WTC11 (cell line): ENCODE data around the gene CEP44. TPM values are rescaled to one million over a fixed set of nuclear protein-coding genes. Genes with fewer than 3 reads are reported as not detected.

Source experiments
- ATAC-seq: fragments of 200-7000 bp; cut with Tn5 transposase; 2 replicates; pipeline ENCODE4 v1.10.0; 2021; ENCODE audit warnings: mild to moderate bottlenecking, moderate library complexity
- CTCF ChIA-PET: fragments of 300-600 bp; sonication (Branson Sonifier 250); formaldehyde crosslinking; loops from one replicate; lab custom pipeline; 2021; ENCODE audit warnings: antibody characterized with exemption; lab: Charles Lee
- POLR2A ChIA-PET: fragments of 350-600 bp; sonication (Branson Sonifier 250); formaldehyde crosslinking; loops from one replicate; lab custom pipeline; 2021; ENCODE audit warnings: antibody characterized with exemption; lab: Charles Lee
- DNase-seq: peaks from one replicate; pipeline ENCODE4 v3.0.0; 2021; ENCODE audit warnings: low spot score
- H3K27ac Mint-ChIP-seq: 2 replicates; pipeline ENCODE4 v1.8.0; 2021; ENCODE audit warnings: mixed read lengths
- H3K27me3 Mint-ChIP-seq: 2 replicates; pipeline ENCODE4 v1.8.0; 2021; ENCODE audit warnings: low read depth, mild to moderate bottlenecking, moderate library complexity, mixed read lengths
- H3K36me3 Mint-ChIP-seq: 2 replicates; pipeline ENCODE4 v1.8.0; 2021; ENCODE audit warnings: mixed read lengths
- H3K4me1 Mint-ChIP-seq: 2 replicates; pipeline ENCODE4 v1.8.0; 2022; ENCODE audit warnings: mixed read lengths
- H3K4me3 Mint-ChIP-seq: 2 replicates; pipeline ENCODE4 v1.8.0; 2021; ENCODE audit warnings: mild to moderate bottlenecking, moderate library complexity, mixed read lengths
- H3K9me3 Mint-ChIP-seq: 2 replicates; pipeline ENCODE4 v1.8.0; 2021; ENCODE audit warnings: mixed read lengths
- ARID4B ChIP-seq: sonication (generic); formaldehyde crosslinking; IDR thresholded peaks from 2 replicates; pipeline ENCODE4 v1.8.0; 2023; ENCODE audit warnings: missing genetic modification reagents, mild to moderate bottlenecking, borderline replicate concordance
- ESRRA ChIP-seq: sonication (generic); formaldehyde crosslinking; IDR thresholded peaks from 2 replicates; pipeline ENCODE4 v1.8.1; 2022; ENCODE audit warnings: mild to moderate bottlenecking, missing genetic modification reagents, borderline replicate concordance
- FOXP1 ChIP-seq: sonication (generic); formaldehyde crosslinking; IDR thresholded peaks from 2 replicates; pipeline ENCODE4 v1.8.0; 2022; ENCODE audit warnings: missing genetic modification reagents, mild to moderate bottlenecking, moderate library complexity, borderline replicate concordance
- GABPB1 ChIP-seq: sonication (generic); formaldehyde crosslinking; IDR thresholded peaks from 2 replicates; pipeline ENCODE4 v1.8.1; 2023; ENCODE audit warnings: mild to moderate bottlenecking, missing genetic modification reagents
- GTF2I ChIP-seq: fragments of 250-450 bp; sonication (Bioruptor Pico); conservative IDR thresholded peaks from 2 replicates; pipeline ENCODE4 v1.4.0; 2021; ENCODE audit warnings: mild to moderate bottlenecking
- HMGA2 ChIP-seq: fragments of 250-450 bp; sonication (Bioruptor Pico); IDR thresholded peaks from 2 replicates; pipeline ENCODE4 v1.4.0; 2021; ENCODE audit warnings: mild to moderate bottlenecking, moderate library complexity
- HMGXB4 ChIP-seq: sonication (generic); formaldehyde crosslinking; IDR thresholded peaks from 2 replicates; pipeline ENCODE4 v1.8.1; 2023; ENCODE audit warnings: mild to moderate bottlenecking, moderate library complexity, missing genetic modification reagents
- MXD4 ChIP-seq: fragments of 250-450 bp; sonication (Bioruptor Pico); IDR thresholded peaks from 2 replicates; pipeline ENCODE4 v1.8.0; 2021; ENCODE audit warnings: mild to moderate bottlenecking, moderate library complexity, borderline replicate concordance
- NR1H2 ChIP-seq: sonication (generic); formaldehyde crosslinking; IDR thresholded peaks from 2 replicates; pipeline ENCODE4 v1.9.0; 2021; ENCODE audit warnings: mild to moderate bottlenecking, moderate library complexity, missing genetic modification reagents
- TP53 ChIP-seq: sonication (generic); formaldehyde crosslinking; IDR thresholded peaks from 2 replicates; pipeline ENCODE4 v1.8.1; 2023; ENCODE audit warnings: mild to moderate bottlenecking, missing genetic modification reagents
- USF1 ChIP-seq: sonication (generic); formaldehyde crosslinking; IDR thresholded peaks from 2 replicates; pipeline ENCODE4 v1.8.0; 2022; ENCODE audit warnings: mild to moderate bottlenecking, missing genetic modification reagents
- ZBTB21 ChIP-seq: sonication (generic); formaldehyde crosslinking; IDR thresholded peaks from 2 replicates; pipeline ENCODE4 v1.8.1; 2023; ENCODE audit warnings: mild to moderate bottlenecking, missing genetic modification reagents, borderline replicate concordance
- ZBTB43 ChIP-seq: sonication (generic); formaldehyde crosslinking; IDR thresholded peaks from 2 replicates; pipeline ENCODE4 v1.8.1; 2023; ENCODE audit warnings: mild to moderate bottlenecking, missing genetic modification reagents
- ZMAT4 ChIP-seq: fragments of 250-450 bp; sonication (Bioruptor Pico); IDR thresholded peaks from 2 replicates; pipeline ENCODE4 v1.9.0; 2021; ENCODE audit warnings: mild to moderate bottlenecking
- ZNF138 ChIP-seq: sonication (generic); formaldehyde crosslinking; conservative IDR thresholded peaks from 2 replicates; pipeline ENCODE4 v1.8.1; 2022; ENCODE audit warnings: mild to moderate bottlenecking, moderate library complexity, missing genetic modification reagents
- ZNF396 ChIP-seq: fragments of 250-450 bp; sonication (Bioruptor Pico); IDR thresholded peaks from 2 replicates; pipeline ENCODE4 v1.8.0; 2021; ENCODE audit warnings: mild to moderate bottlenecking, moderate library complexity, borderline replicate concordance
- ZNF416 ChIP-seq: fragments of 250-450 bp; sonication (Bioruptor Pico); IDR thresholded peaks from 2 replicates; pipeline ENCODE4 v1.9.0; 2021; ENCODE audit warnings: mild to moderate bottlenecking, inconsistent platforms
- ZNF423 ChIP-seq: fragments of 250-450 bp; sonication (Bioruptor Pico); IDR thresholded peaks from 2 replicates; pipeline ENCODE4 v2.1.2; 2022; ENCODE audit warnings: mild to moderate bottlenecking, moderate library complexity
- ZNF512 ChIP-seq: sonication (generic); formaldehyde crosslinking; IDR thresholded peaks from 2 replicates; pipeline ENCODE4 v1.8.1; 2022; ENCODE audit warnings: missing genetic modification reagents, borderline replicate concordance
- total RNA-seq: library from RNA; stranded (reverse); gene quantifications from 3 replicates; pipeline ENCODE4 v1.2.3, GENCODE V29; 2021
- TF ChIP-seq, protein P1 (sequence below): sonication (generic); formaldehyde crosslinking; IDR thresholded peaks from 2 replicates; pipeline ENCODE4 v1.8.0; 2022; ENCODE audit warnings: mild to moderate bottlenecking, missing genetic modification reagents
- TF ChIP-seq, protein P2 (sequence below): sonication (generic); formaldehyde crosslinking; IDR thresholded peaks from 2 replicates; pipeline ENCODE4 v1.8.1; 2022; ENCODE audit warnings: low read depth, mild to moderate bottlenecking, moderate library complexity, missing genetic modification reagents, borderline replicate concordance

The CEP44 gene
- total RNA-seq, 1 experiment from 2014 or later: 17.9 TPM

DNA sequence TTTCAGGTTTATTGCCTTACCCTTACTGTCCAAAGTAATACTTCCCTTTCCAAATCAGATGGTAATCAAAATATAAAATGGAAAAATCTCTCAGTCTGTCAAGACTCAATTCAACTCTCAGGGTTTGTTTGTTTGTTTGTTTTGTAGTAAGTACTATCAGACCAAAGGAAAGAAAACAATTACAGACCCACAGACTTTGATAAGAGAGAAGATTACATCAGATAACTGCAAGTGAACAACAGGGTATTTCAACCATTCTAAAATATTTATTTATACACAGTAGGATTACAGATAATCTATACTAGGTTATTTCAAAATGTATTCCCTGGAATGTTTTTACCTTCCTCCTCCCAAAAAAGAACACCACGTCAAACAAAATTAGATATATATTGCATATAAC lies 29.1 kb upstream of the CEP44 start (continued):
- TF ChIP-seq ZNF416 (CRISPR knock-in tag): no peak
- no peak for TF ChIP-seq HMGA2 (CRISPR knock-in tag)
- TF ChIP-seq ZMAT4 (CRISPR knock-in tag): no peak
- no peak for TF ChIP-seq ZNF423 (CRISPR knock-in tag)

GRCh38 chr4:174255374-174255773 lies 28.3 kb upstream of the CEP44 start:
- H3K27me3 Mint-ChIP-seq: no peaks in the 10 kb centered on the region
- ATAC-seq: no peak
- POLR2A ChIA-PET: interaction anchor here (0.6 kb wide), 1 partner anchor 21 kb away, joined by 8 read pairs; no protein-coding TSS in a partner anchor
- H3K4me1 Mint-ChIP-seq: no peaks in the 10 kb centered on the region
- no peak overlapping the region for H3K4me3 Mint-ChIP-seq
- TF ChIP-seq USF1 (no peak), ZNF138 (no peak), NR1H2 (CRISPR knock-in tag) (no peak), HMGXB4 (CRISPR knock-in tag) (no peak), ESRRA (no peak), ARID4B (CRISPR knock-in tag) (no peak), ZBTB43 (CRISPR knock-in tag) (no peak), HMGA2 (CRISPR knock-in tag) (no peak), ZBTB21 (CRISPR knock-in tag) (no peak), GABPB1 (CRISPR knock-in tag) (no peak), ZNF512 (no peak), MXD4 (no peak), GTF2I (CRISPR knock-in tag) (no peak), TP53 (no peak), ZNF416 (CRISPR knock-in tag) (no peak), ZNF396 (CRISPR knock-in tag) (no peak), FOXP1 (no peak)
- TF ChIP-seq, protein P1, sequence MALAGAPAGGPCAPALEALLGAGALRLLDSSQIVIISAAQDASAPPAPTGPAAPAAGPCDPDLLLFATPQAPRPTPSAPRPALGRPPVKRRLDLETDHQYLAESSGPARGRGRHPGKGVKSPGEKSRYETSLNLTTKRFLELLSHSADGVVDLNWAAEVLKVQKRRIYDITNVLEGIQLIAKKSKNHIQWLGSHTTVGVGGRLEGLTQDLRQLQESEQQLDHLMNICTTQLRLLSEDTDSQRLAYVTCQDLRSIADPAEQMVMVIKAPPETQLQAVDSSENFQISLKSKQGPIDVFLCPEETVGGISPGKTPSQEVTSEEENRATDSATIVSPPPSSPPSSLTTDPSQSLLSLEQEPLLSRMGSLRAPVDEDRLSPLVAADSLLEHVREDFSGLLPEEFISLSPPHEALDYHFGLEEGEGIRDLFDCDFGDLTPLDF: no peak
- TF ChIP-seq, protein P2, sequence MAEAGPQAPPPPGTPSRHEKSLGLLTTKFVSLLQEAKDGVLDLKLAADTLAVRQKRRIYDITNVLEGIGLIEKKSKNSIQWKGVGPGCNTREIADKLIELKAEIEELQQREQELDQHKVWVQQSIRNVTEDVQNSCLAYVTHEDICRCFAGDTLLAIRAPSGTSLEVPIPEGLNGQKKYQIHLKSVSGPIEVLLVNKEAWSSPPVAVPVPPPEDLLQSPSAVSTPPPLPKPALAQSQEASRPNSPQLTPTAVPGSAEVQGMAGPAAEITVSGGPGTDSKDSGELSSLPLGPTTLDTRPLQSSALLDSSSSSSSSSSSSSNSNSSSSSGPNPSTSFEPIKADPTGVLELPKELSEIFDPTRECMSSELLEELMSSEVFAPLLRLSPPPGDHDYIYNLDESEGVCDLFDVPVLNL (CRISPR knock-in tag): no peak
- no peak overlapping the region for H3K27ac Mint-ChIP-seq
- no peak for DNase-seq
- CTCF ChIA-PET: no interaction called here
- H3K9me3 Mint-ChIP-seq: no peaks in the 10 kb centered on the region
- no peaks in the 10 kb centered on the region for H3K36me3 Mint-ChIP-seq
